Measurements from ENCODE around the gene ZNF48.

DNA sequence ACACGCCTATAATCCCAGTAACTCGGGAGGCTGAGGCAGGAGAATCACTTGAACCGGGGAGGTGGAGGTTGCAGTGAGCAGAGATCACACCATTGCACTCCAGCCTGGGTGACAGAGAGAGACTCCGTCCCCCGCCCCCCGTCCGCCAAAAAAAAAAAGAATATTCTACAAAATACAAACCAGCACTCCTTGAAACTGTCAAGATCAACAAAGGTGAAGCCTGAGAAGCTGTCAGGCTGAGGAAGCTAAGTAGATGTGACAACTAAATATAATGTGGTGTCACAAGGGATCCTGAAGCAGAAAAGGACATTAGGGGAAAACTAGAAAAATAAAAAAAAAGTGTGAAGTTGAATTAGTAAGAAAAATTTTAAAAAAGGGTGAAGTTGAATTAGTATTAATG is 46.3 kb upstream of the ZNF48 start:
- TF ChIP-seq CTCF (IDR thresholded peaks at IDR 0.05; ENCODE audit: low read length): no peak
- TF ChIP-seq EZH2 (IDR thresholded peaks at IDR 0.05; ENCODE audit: borderline replicate concordance, low read length): no peak
